HL-60 (cell line): Measurements from ENCODE around the gene SIAH3.

ENCODE experiments used
- POLR2AphosphoS5 ChIP-seq: IDR thresholded peaks from 2 replicates; pipeline ENCODE4 v1.6.1; 2012; ENCODE audit warnings: low read depth
- TF ChIP-seq, protein P1 (sequence below): IDR thresholded peaks from one replicate; pipeline ENCODE4 v1.5.1; 2011; ENCODE audit warnings: low read length, control low read depth, inconsistent platforms; ENCODE audit not compliant: insufficient read depth
- TF ChIP-seq, protein P2 (sequence below): IDR thresholded peaks from 2 replicates; pipeline ENCODE4 v1.6.1; 2012; ENCODE audit warnings: low read depth; ENCODE audit not compliant: insufficient replicate concordance

DNA sequence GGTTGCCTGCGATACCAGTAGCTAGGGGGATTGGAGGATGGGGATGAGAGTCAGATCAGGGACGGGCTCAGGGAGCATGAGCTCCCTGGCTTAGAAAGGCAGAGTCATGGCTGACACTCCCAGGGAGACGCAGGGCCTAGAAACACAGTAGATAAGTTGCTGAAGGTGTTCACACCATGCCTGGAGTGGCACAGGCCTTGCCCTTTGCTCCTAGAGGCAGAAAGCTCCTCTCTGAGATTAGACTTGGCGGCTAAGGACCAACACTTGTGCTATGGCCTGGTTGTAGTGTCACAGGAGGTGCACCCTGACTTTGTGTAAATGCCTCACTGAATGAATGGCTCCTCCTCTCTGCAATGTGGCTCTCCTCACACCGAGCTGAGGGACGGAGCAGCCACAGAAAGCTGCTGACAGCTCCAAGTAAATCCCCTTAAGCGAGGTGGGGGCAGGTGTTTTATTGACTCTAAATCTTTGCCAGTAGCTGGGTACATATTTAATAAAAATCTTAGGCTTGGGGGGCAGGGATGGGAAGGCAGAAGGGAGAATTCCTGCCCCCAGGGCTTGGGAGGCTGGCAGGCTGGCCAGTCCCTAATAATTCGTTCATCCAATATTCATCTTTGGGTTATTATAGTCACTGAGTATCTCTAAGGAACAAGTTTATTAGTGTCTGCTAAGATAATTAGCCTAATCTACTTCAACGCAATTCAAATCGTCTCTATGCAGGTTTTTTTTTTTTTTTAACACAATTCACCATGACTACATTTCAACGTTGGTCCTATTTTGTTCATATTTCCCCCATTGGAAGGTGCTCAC, 54.9 kb downstream of the SIAH3 start:
- TF ChIP-seq POLR2AphosphoS5: no peak
- TF ChIP-seq, protein P1, sequence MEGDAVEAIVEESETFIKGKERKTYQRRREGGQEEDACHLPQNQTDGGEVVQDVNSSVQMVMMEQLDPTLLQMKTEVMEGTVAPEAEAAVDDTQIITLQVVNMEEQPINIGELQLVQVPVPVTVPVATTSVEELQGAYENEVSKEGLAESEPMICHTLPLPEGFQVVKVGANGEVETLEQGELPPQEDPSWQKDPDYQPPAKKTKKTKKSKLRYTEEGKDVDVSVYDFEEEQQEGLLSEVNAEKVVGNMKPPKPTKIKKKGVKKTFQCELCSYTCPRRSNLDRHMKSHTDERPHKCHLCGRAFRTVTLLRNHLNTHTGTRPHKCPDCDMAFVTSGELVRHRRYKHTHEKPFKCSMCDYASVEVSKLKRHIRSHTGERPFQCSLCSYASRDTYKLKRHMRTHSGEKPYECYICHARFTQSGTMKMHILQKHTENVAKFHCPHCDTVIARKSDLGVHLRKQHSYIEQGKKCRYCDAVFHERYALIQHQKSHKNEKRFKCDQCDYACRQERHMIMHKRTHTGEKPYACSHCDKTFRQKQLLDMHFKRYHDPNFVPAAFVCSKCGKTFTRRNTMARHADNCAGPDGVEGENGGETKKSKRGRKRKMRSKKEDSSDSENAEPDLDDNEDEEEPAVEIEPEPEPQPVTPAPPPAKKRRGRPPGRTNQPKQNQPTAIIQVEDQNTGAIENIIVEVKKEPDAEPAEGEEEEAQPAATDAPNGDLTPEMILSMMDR: no peak
- TF ChIP-seq, protein P2, sequence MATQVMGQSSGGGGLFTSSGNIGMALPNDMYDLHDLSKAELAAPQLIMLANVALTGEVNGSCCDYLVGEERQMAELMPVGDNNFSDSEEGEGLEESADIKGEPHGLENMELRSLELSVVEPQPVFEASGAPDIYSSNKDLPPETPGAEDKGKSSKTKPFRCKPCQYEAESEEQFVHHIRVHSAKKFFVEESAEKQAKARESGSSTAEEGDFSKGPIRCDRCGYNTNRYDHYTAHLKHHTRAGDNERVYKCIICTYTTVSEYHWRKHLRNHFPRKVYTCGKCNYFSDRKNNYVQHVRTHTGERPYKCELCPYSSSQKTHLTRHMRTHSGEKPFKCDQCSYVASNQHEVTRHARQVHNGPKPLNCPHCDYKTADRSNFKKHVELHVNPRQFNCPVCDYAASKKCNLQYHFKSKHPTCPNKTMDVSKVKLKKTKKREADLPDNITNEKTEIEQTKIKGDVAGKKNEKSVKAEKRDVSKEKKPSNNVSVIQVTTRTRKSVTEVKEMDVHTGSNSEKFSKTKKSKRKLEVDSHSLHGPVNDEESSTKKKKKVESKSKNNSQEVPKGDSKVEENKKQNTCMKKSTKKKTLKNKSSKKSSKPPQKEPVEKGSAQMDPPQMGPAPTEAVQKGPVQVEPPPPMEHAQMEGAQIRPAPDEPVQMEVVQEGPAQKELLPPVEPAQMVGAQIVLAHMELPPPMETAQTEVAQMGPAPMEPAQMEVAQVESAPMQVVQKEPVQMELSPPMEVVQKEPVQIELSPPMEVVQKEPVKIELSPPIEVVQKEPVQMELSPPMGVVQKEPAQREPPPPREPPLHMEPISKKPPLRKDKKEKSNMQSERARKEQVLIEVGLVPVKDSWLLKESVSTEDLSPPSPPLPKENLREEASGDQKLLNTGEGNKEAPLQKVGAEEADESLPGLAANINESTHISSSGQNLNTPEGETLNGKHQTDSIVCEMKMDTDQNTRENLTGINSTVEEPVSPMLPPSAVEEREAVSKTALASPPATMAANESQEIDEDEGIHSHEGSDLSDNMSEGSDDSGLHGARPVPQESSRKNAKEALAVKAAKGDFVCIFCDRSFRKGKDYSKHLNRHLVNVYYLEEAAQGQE: no peak
